Measurements from ENCODE around the gene ACCS.

ACCS gene

GRCh38 chr11:44033856-44034255, 32.2 kb upstream of the ACCS start:
- Histone ChIP-seq H3K4ac (ENCODE audit: low read depth, low read length) (no peak overlapping the region), H2BK15ac (replicated peaks; ENCODE audit: low read depth) (no peak overlapping the region), H4K5ac (ENCODE audit: low read length) (no peak overlapping the region), H3K56ac (ENCODE audit: low read length) (no peak overlapping the region), H4K8ac (ENCODE audit: low read depth, low read length) (no peak overlapping the region), H3K23ac (ENCODE audit: low read length) (no peak overlapping the region), H2AK5ac (ENCODE audit: low read length) (no peak overlapping the region), H3K36me3 (ENCODE audit: control insufficient read depth, insufficient read depth, low read length) (no peaks in the 10 kb centered on the region), H3K79me1 (ENCODE audit: low read length) (no peaks in the 10 kb centered on the region), H3K18ac (ENCODE audit: low read length) (no peak overlapping the region), H3K27ac (ENCODE audit: low read depth, low read length) (no peak overlapping the region), H3K79me2 (ENCODE audit: control insufficient read depth, insufficient read depth, low read length) (no peaks in the 10 kb centered on the region), H3K4me3 (ENCODE audit: low read length) (no peak overlapping the region), H3K4me1 (ENCODE audit: control insufficient read depth, low read depth, low read length) (peaks cover 4% of the 10 kb centered on the region), H2BK5ac (ENCODE audit: low read length) (no peak overlapping the region), H3K4me2 (ENCODE audit: low read length) (no peak overlapping the region), H2BK120ac (ENCODE audit: low read depth, low read length) (no peak overlapping the region), H3K27me3 (ENCODE audit: insufficient read depth, low read length, poor library complexity) (no peaks in the 10 kb centered on the region), H3K9ac (ENCODE audit: low read length) (no peak overlapping the region)
- no CpG with 5 or more reads among the region's 3 CpGs for WGBS (ENCODE audit: extremely low coverage, insufficient coverage, low lambda C conversion rate)
- DNase-seq, result no peak

GRCh38 chr11:44034639-44035038, 31.4 kb upstream of the ACCS start:
- Histone ChIP-seq H3K4me3 (ENCODE audit: low read length) (no peak overlapping the region), H3K27ac (ENCODE audit: low read depth, low read length) (no peak overlapping the region), H3K4me1 (ENCODE audit: control insufficient read depth, low read depth, low read length) (peaks cover 4% of the 10 kb centered on the region), H2AK5ac (ENCODE audit: low read length) (no peak overlapping the region), H2BK15ac (replicated peaks; ENCODE audit: low read depth) (no peak overlapping the region), H3K4ac (ENCODE audit: low read depth, low read length) (no peak overlapping the region), H3K9ac (ENCODE audit: low read length) (no peak overlapping the region), H3K79me2 (ENCODE audit: control insufficient read depth, insufficient read depth, low read length) (no peaks in the 10 kb centered on the region), H3K36me3 (ENCODE audit: control insufficient read depth, insufficient read depth, low read length) (no peaks in the 10 kb centered on the region), H3K18ac (ENCODE audit: low read length) (no peak overlapping the region), H3K79me1 (ENCODE audit: low read length) (no peaks in the 10 kb centered on the region), H2BK120ac (ENCODE audit: low read depth, low read length) (no peak overlapping the region), H3K27me3 (ENCODE audit: insufficient read depth, low read length, poor library complexity) (no peaks in the 10 kb centered on the region), H2BK5ac (ENCODE audit: low read length) (no peak overlapping the region), H4K8ac (ENCODE audit: low read depth, low read length) (no peak overlapping the region), H3K4me2 (ENCODE audit: low read length) (no peak overlapping the region), H3K23ac (ENCODE audit: low read length) (no peak overlapping the region), H3K56ac (ENCODE audit: low read length) (no peak overlapping the region), H4K5ac (ENCODE audit: low read length) (no peak overlapping the region)
- DNase-seq, result no peak

GRCh38 chr11:44036811-44037657, 29.0 kb upstream of the ACCS start:
- Histone ChIP-seq H3K27me3 (ENCODE audit: insufficient read depth, low read length, poor library complexity) (no peaks in the 10 kb centered on the region), H3K4me3 (ENCODE audit: low read length) (no peak overlapping the region), H3K79me1 (ENCODE audit: low read length) (no peaks in the 10 kb centered on the region), H3K27ac (ENCODE audit: low read depth, low read length) (no peak overlapping the region), H3K56ac (ENCODE audit: low read length) (no peak overlapping the region), H3K4me1 (ENCODE audit: control insufficient read depth, low read depth, low read length) (no peaks in the 10 kb centered on the region), H3K36me3 (ENCODE audit: control insufficient read depth, insufficient read depth, low read length) (no peaks in the 10 kb centered on the region), H2AK5ac (ENCODE audit: low read length) (no peak overlapping the region), H3K4ac (ENCODE audit: low read depth, low read length) (no peak overlapping the region), H4K5ac (ENCODE audit: low read length) (no peak overlapping the region), H3K23ac (ENCODE audit: low read length) (no peak overlapping the region), H3K4me2 (ENCODE audit: low read length) (no peak overlapping the region), H2BK15ac (replicated peaks; ENCODE audit: low read depth) (no peak overlapping the region), H2BK120ac (ENCODE audit: low read depth, low read length) (no peak overlapping the region), H3K18ac (ENCODE audit: low read length) (no peak overlapping the region), H2BK5ac (ENCODE audit: low read length) (no peak overlapping the region), H4K8ac (ENCODE audit: low read depth, low read length) (no peak overlapping the region), H3K9ac (ENCODE audit: low read length) (no peak overlapping the region), H3K79me2 (ENCODE audit: control insufficient read depth, insufficient read depth, low read length) (no peaks in the 10 kb centered on the region)
- DNase-seq, result peak; percentile 91
- WGBS (ENCODE audit: extremely low coverage, insufficient coverage, low lambda C conversion rate), result no CpG with 5 or more reads among the region's 12 CpGs

- Histone ChIP-seq H2BK15ac (replicated peaks; ENCODE audit: low read depth) (no peak overlapping the region), H3K4ac (ENCODE audit: low read depth, low read length) (no peak overlapping the region), H3K27me3 (ENCODE audit: insufficient read depth, low read length, poor library complexity) (no peaks in the 10 kb centered on the region), H3K27ac (ENCODE audit: low read depth, low read length) (no peak overlapping the region), H3K4me2 (ENCODE audit: low read length) (no peak overlapping the region), H3K4me3 (ENCODE audit: low read length) (no peak overlapping the region), H2AK5ac (ENCODE audit: low read length) (no peak overlapping the region), H4K5ac (ENCODE audit: low read length) (no peak overlapping the region), H3K79me2 (ENCODE audit: control insufficient read depth, insufficient read depth, low read length) (no peaks in the 10 kb centered on the region), H3K23ac (ENCODE audit: low read length) (no peak overlapping the region), H4K8ac (ENCODE audit: low read depth, low read length) (no peak overlapping the region), H3K18ac (ENCODE audit: low read length) (no peak overlapping the region), H3K4me1 (ENCODE audit: control insufficient read depth, low read depth, low read length) (no peaks in the 10 kb centered on the region), H3K56ac (ENCODE audit: low read length) (no peak overlapping the region), H2BK5ac (ENCODE audit: low read length) (no peak overlapping the region), H3K36me3 (ENCODE audit: control insufficient read depth, insufficient read depth, low read length) (no peaks in the 10 kb centered on the region), H2BK120ac (ENCODE audit: low read depth, low read length) (no peak overlapping the region), H3K9ac (ENCODE audit: low read length) (no peak overlapping the region), H3K79me1 (ENCODE audit: low read length) (no peaks in the 10 kb centered on the region)
- WGBS (ENCODE audit: extremely low coverage, insufficient coverage, low lambda C conversion rate), result no CpG with 5 or more reads among the region's 2 CpGs
- DNase-seq, result no peak
Measured at GRCh38 chr11:44037658-44037998, 28.4 kb upstream of the ACCS start.

GRCh38 chr11:44043157-44043556, 22.9 kb upstream of the ACCS start:
- no peak overlapping the region for H2BK5ac ChIP-seq (ENCODE audit: low read length)
- H2BK120ac ChIP-seq (ENCODE audit: low read depth, low read length), result no peak overlapping the region
- no peaks in the 10 kb centered on the region for H3K4me1 ChIP-seq (ENCODE audit: control insufficient read depth, low read depth, low read length)
- H3K79me1 ChIP-seq (ENCODE audit: low read length), result no peaks in the 10 kb centered on the region
- no peak overlapping the region for H3K9ac ChIP-seq (ENCODE audit: low read length)
- H3K23ac ChIP-seq (ENCODE audit: low read length), result no peak overlapping the region
- H2AK5ac ChIP-seq (ENCODE audit: low read length), result no peak overlapping the region
- no peak overlapping the region for H4K5ac ChIP-seq (ENCODE audit: low read length)
- H3K4me2 ChIP-seq (ENCODE audit: low read length), result no peak overlapping the region
- DNase-seq, result no peak
- no peaks in the 10 kb centered on the region for H3K27me3 ChIP-seq (ENCODE audit: insufficient read depth, low read length, poor library complexity)
- H3K27ac ChIP-seq (ENCODE audit: low read depth, low read length), result no peak overlapping the region
- H3K18ac ChIP-seq (ENCODE audit: low read length), result no peak overlapping the region
- H3K4ac ChIP-seq (ENCODE audit: low read depth, low read length), result no peak overlapping the region
- WGBS (ENCODE audit: extremely low coverage, insufficient coverage, low lambda C conversion rate), result no CpG with 5 or more reads among the region's 2 CpGs
- no peak overlapping the region for H3K4me3 ChIP-seq (ENCODE audit: low read length)
- H3K79me2 ChIP-seq (ENCODE audit: control insufficient read depth, insufficient read depth, low read length), result no peaks in the 10 kb centered on the region
- H3K56ac ChIP-seq (ENCODE audit: low read length), result no peak overlapping the region
- no peaks in the 10 kb centered on the region for H3K36me3 ChIP-seq (ENCODE audit: control insufficient read depth, insufficient read depth, low read length)
- no peak overlapping the region for H2BK15ac ChIP-seq (replicated peaks; ENCODE audit: low read depth)
- no peak overlapping the region for H4K8ac ChIP-seq (ENCODE audit: low read depth, low read length)

GRCh38 chr11:44046182-44046581, 19.9 kb upstream of the ACCS start:
- Histone ChIP-seq H3K4ac (ENCODE audit: low read depth, low read length) (no peak overlapping the region), H2AK5ac (ENCODE audit: low read length) (no peak overlapping the region), H3K23ac (ENCODE audit: low read length) (no peak overlapping the region), H3K27ac (ENCODE audit: low read depth, low read length) (no peak overlapping the region), H2BK5ac (ENCODE audit: low read length) (no peak overlapping the region), H3K18ac (ENCODE audit: low read length) (no peak overlapping the region), H2BK15ac (replicated peaks; ENCODE audit: low read depth) (no peak overlapping the region), H4K8ac (ENCODE audit: low read depth, low read length) (no peak overlapping the region), H3K56ac (ENCODE audit: low read length) (no peak overlapping the region), H2BK120ac (ENCODE audit: low read depth, low read length) (no peak overlapping the region), H3K79me2 (ENCODE audit: control insufficient read depth, insufficient read depth, low read length) (no peaks in the 10 kb centered on the region), H3K9ac (ENCODE audit: low read length) (no peak overlapping the region), H3K4me1 (ENCODE audit: control insufficient read depth, low read depth, low read length) (no peaks in the 10 kb centered on the region), H3K79me1 (ENCODE audit: low read length) (no peaks in the 10 kb centered on the region), H3K4me3 (ENCODE audit: low read length) (no peak overlapping the region), H3K4me2 (ENCODE audit: low read length) (no peak overlapping the region), H4K5ac (ENCODE audit: low read length) (no peak overlapping the region), H3K36me3 (ENCODE audit: control insufficient read depth, insufficient read depth, low read length) (no peaks in the 10 kb centered on the region), H3K27me3 (ENCODE audit: insufficient read depth, low read length, poor library complexity) (no peaks in the 10 kb centered on the region)
- no CpG with 5 or more reads among the region's 2 CpGs for WGBS (ENCODE audit: extremely low coverage, insufficient coverage, low lambda C conversion rate)
- no peak for DNase-seq

All from mesendoderm (in vitro differentiated cells).